Hematopoietic multipotent progenitor cell treated with erythropoietin and hydrocortisone succinate and interleukin-3 and kit ligand, for 6 days (in vitro differentiated cells): ENCODE data around the gene IL22.
"Not testable (repeated sequence)": the region's sequence is repeated elsewhere in the genome, so short reads cannot be mapped to it uniquely, and the experiment has no call there.

Experiments used
- DNase-seq: peaks from one replicate; pipeline ENCODE4 v3.0.0-alpha.2; 2015

IL22 gene

DNA sequence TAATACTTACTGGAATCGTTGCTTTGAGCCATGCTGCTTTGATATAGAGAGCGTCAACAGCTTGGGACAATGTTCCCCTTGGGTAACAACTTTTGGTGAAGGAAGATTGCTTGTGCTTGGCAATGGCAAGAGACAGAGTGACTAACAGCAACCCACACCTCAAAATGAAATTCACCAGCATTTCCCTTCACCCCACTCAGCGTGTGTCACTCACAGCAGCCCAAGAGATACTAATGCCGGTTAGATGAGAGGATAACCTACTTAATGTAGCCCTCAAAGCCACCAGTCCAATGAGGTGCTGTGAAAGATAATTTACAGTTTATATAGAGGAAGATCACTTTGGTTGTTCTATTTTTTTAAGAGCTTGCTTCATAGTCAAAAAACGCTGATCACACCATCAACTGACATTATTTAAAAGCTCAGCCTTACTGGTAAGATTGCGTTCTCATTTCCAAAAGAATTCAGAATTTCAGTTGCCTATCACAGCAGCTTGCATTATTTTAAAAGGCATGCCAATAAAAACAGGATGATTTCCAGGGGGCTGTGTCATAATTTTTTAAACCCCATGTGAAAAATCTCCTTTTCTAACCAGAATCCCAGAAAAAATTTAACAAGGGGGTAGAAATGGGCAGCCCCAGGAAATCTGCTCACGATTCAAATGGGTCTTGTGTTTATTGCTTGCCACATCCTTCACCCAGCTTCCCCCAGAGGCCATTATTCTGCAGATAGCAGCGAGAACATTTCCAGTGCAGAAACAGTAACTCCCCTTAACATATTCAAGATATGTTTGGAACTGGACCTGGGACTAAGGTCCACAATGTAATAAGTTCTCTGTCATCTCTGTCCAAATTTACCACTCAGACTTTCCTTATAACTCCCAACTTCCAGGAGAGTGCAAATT is 27.6 kb downstream of the IL22 start, which contains the start of gene IL26:
IL26 (minus strand) TSS at position 235 of the 901 bp plus-strand sequence; CDS start at position 181, 54 bp downstream.
- DNase-seq, result no peak

DNA sequence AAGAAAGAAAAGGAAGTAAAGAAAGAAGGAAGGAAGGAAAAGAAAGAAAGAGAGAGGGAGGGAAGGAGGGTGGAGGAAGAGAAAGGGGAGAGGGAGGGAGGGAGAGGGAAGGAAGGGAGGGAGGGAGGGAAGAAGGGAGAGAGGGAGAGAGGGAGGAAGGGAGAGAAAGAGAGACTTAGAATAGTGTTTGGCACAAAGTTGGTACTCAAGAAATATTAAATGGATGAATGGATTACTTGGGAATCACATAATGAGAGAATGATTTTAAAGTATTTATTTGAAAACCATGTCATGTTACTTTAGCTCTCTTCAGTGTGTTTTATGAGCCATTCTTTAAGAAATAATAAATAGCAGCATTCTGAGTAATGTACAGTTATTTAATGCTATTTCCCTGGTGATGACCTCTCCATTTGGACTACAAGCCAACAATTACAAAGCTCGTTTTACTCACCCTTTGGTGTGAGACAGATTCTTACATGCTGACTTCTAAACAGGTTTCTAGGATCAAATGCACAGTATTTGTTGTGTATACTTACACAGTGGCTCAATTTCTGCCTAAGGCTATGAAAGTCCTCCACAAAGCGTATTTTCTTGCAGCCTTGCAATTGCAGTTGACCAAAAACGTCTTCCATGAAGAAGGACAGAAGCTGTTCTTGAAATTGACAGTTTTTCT is 28.7 kb downstream of the IL22 start:
- DNase-seq, result no peak

DNA sequence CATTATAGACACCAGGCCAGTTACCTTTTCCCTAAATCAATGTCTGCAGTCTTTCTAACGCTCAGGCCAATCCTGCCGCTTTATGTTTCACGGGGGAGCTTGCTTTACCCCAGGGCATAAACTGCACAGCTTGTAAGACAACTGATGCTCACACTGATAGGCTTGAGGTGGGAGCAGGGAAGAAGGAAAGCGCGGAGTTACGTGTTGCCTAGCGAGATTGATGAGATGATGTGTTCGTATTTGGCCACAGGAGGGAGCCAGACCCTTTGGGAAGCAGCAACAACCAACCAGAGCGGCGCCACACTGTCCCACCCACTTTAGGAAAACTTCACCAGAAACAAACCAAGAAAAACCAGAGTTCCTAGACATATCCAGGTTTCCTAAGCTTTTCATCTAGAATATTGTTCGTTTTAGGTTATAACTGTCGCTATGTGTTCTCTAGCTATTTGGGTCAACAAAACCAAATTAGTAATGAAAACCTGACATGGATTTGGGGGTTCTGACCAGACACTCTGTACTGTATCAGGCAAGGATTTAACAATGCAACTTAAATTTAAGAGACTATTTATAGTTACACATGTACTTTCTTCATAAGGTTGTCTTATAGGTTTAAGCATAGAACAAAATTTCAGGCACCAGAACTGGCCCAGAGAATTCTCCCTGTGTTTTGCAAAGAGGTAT is 30.2 kb downstream of the IL22 start:
- peak; percentile 89 for DNase-seq

DNA sequence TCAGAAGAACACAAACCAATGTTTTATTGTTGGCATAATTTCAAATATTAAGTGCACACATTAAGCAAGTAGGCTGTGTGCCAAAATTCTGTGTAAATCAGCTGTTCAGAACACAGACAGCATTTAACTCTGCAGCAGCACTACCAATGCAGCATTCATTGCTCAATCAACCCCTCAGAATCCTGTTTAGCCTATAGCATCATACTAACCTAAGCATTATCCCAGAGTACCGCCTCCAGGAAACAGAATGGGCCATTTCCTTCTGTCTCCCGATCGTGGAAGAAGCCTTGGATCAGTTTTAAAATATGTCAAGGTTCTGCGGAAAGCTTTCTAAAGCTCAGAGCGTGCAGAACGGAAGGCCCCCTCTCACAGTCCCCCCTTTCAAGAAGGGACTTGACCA is 31.1 kb downstream of the IL22 start:
- DNase-seq, result no peak

DNA sequence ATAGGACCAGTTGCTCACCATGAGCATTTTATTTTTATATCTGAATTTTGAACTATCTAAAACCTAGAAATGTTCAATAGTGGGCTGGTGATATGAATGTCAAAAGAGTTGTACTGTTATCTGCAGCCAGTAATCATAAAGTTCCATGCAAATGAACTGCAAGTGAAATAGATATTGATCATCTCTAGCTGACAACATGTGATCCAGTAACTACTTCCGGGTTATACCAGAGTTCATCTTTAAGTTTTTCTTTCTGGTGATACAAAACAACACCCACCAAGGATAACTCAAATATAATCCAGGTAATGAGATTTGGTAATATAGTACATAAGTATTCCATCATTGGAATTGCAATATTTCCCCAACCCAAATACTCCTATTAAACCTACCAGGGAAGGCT is 31.9 kb downstream of the IL22 start:
- no peak for DNase-seq

DNA sequence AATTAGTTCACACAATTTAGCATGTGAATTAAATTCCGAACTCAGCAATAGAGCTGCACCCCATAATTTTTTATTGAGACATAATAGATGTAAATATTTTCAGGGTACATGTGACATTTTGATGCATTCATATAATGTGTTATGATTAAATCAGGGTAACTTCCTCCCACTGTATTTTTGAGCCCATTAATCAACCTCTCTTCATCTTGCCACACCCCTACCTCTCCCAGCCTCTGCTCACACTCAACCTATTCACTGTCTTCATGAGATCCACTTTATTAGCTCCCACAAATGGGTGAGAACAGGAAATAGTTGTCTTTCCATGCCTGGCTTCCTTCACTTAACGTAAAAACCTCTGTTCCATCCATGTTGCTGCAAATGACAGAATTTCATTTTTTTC is 42.5 kb downstream of the IL22 start:
- no peak for DNase-seq

DNA sequence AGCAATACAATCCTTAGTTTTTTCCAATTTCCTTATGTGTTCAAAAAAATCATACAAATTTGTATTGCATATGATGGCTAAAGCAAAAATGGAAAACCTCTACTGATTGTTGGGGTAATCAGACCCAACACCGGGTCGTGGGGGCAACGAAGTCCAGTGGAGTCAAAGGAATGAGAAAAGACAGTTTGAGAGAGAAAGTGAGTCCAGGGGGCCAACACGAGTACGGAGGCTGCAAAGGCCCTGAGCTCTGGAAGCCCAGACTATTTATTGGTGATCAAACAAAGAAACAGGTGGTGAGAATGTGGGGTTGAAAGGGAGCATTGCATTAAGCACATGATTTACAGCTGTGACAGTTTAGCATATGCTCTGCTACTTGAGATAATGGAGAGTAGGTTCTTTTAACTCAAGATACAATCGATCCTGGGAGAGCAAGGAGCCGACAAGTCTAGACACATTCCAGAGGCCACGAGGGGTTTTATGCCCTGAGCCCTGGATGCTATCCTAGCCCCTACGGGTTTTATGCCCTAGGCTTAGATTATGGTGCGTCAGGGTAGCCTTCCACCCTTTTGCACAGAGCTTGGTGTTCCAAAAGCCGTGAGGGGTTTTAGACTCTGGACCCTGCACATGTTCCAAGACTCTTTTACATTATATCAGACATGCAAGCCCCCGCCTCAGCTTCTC is 44.2 kb downstream of the IL22 start:
- not testable (repeated sequence) for DNase-seq

DNA sequence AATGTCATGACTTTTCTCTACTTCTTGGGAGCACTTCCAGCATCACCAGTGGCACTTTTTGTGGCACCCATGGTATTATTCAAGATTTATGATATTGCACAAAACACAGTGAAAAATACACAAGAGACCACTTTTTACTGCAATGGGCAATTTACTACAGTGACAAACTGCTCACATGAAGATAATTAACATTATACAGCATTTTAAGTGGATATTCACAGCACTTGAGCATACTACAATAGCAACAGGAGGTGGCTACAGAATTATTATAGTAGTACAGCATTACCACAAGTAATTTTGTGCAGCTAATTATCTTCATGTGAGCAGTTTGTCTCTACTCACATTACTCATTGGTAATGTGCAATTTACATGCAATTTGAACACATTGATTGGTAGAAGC is 46.1 kb downstream of the IL22 start:
- DNase-seq, result no peak

DNA sequence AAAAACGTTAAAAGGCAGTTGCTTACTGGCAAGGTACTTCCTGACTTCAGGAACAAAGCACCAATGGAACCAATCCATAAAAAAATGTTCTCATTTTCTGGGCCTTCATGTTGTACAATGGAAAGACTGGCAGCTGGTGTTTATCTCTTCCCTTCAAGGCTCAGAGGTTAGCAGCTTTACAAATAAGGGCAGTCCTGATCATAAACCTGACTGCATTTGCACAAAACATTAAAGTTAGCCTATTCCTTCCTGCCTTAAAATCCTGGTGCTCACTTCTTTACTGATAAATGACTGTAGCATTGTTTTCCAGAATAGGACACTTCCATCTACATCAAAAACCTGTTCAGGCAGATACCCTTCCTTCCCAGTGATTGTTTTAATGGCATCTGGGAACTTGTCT is 47.0 kb downstream of the IL22 start:
- DNase-seq, result no peak

DNA sequence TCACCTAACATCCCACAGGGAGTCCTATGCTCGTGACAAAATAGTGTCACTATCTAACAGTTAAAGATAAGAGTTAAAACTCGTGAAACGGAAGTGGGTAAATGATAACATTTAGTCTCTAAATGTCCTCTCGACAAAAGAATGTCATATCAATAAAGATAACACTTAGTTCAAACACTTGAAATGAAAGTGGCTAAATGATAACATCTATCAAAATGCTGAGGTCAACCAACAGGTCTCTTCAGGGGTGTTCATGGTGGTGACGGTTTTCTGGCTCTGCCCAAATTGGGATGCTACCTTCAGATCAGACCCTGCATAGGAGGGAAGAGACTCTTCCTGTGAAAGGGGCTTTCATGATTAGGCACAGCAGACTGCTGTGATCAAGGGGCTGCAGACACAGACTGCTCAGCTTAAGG is 49.9 kb downstream of the IL22 start:
- DNase-seq, result peak; percentile 18

DNA sequence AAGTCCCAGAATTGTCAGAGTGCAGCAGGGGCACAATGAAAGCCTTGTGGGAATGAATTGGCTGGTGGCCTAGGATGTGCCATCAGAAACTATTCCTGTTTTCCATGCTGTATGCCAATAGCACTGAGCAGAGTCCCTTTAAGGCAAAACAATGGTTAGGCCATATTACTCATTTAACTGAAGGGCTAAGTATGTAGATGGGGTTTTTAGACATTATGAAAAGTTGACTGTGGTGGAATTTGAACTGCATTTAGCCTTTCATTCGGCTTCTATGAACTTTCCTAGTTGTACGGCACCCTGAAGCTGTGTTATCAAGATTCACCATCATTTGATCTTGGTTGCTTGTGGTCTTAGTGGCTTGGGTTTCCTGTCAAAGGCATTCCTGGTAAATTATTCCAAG is 52.5 kb downstream of the IL22 start:
- no peak for DNase-seq

DNA sequence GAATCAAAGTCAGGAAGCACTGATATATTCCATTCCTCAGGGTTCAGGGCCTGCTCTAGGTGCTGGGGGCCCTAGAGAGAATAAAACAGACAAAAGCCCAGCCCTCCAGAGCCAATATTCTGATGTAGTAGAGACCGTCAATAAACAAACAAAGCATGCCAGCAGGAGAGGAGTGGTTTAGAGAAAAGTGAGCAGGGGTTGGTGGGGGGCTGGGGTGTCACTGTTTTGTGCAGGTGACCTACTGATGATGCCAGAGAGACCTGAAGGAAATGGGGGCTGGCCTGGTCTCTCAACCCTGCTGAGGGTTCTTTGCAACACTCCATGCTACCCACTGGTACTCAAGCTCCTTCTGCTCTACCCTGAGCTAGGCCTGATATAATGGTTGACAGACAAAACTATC is 54.3 kb downstream of the IL22 start:
- DNase-seq, result no peak

DNA sequence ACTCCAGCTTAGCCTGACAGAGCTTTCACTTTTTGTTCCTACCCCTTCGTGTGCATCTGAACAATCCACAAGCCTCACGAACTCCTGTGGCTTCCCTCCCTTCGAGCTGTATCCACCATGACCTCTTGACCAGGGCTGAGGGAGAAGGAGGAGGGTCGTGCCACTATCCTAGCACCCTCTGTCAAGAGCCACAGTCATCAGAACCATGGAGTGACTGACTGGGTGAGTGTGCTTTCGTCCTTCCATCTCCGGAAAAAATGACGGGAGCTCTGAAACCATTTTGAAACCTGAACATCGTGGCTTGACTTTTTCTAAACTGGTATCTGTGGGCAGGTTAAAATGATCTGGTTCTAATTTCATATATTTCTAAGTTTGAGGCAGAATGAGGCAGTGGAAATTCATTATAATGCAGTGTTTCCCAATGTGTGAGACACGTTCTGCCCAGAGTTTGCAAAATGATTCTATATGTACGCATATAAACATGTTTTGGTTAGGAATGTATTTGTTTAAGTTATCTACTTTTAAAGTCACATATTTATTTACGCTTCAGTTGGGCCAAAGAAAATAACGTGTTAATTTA is 54.8 kb downstream of the IL22 start:
- DNase-seq, result no peak
